HG03066 (cell line): Measurements from ENCODE around the gene CRNKL1.
A peak's percentile ranks its signal among the peaks of the same experiment; 100 is the strongest.

Source experiments
- ATAC-seq: cut with Tn5 transposase; IDR thresholded peaks from one replicate; pipeline ENCODE4 v1.9.1; 2021; ENCODE audit warnings: low read depth; ENCODE audit not compliant: unreplicated experiment

Gene CRNKL1

DNA sequence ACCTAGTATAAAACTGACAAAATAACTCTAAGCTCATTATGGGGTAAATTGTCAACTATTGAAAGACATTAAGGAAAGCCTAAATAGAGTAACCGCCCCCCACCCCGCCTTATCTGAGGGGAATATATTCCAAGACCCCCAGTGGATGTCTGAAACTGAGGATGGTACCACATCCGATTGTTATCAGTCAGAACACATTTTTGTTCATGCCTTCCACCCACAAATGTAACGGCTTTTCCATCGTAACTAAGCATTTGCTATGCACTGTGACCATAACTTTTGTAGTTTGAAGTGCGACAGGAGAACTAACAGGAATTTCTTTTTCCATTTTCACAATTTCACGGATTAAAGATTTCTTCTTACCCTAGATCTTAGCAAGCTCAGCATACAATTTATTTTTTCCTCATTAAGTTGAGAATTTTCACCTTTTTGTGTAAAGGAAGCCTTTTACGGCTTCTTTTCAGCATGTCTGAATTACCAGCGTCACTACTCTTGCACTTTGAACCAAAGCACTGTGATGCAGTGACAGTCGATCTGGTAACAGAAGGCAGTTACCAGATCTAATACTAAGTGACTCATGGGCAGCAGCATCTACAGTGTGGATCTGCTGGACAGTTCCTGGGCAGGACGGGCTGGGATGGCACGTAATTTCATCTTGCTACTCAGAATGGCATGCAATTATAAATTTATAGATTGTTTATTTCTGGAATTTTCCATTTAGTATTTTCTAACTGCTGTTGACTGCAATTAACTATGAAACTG is 11.9 kb upstream of the CRNKL1 start:
- ATAC-seq, result no peak

DNA sequence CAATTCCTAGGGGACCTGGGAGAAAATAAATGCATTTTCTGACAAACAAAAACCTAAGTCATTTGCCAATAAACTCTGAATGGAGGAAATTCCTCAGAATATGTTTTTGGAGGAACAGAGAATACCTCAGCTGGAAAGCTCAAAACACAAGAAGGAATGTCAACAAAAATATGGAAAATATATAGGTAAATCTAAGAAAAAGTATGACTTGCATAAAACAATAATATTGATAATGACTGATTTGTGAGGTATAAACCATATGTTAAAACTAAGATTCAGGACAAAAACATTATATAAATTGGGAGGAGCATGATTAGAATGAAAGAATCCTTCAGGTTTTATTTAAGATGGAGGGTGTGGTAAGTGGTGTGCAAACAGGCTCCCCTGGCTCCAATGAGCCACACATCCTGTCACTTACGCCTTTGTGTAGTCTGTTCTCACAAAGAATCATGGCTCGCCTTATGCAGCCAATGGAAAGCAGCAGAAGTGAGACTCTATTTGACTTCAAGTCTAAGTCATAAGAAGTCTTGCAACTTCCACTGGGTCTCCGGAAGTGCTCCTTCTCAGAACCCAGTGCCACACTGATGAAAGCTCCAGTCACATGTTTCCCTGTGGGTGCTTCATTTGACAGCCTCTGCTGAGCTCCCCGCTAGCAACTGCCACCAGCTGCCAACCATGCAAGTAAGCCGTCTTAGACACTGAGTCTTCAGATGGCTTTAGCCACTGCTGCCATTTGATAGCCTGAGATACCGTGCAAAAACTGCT is 8.2 kb upstream of the CRNKL1 start:
- ATAC-seq, result no peak

DNA sequence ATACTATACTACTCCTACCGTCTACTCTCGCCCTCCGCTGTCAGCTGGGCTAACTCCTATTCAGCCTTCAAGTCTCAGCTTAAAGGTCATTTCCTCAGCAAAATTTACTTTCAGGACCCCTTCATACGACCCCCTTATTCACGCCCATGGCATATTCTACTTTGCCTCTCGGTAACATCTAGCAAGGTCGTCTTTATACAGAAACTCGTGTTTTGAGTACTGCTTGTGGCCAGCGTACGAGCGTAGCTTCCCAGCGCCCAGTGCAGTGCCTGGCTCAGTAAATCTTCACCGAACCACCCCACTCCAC is 546 bp downstream of the CRNKL1 start:
- no peak for ATAC-seq

DNA sequence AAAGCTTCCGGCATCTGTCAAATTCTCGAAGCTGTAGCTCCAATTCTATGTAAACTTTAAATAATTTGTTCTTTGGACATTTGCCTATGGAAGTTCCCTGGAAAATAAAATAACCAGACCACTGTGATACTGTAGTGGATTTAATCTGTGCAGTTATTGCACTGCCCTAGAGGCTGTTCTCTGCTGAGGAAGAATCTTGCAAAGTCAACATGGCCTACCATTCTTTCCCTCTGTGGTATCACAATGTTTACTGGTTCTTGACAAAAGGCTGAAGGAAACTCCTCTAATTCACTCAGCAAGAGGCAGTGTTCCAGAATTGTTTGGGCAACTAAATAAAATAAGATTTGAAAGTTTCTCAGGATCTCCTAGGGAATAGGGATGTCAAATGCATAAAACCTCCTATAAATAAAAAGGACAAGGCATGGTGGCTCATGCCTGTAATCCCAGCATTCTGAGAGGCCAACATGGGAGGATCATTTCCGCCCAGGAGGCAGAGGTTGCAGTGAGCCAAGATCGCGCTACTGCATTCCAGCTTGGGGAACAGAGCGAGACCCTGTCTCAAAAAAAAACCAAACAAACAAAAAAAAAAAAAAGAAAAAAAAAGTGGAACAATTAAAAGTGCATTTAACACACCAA is 12.4 kb downstream of the CRNKL1 start:
- no peak for ATAC-seq

DNA sequence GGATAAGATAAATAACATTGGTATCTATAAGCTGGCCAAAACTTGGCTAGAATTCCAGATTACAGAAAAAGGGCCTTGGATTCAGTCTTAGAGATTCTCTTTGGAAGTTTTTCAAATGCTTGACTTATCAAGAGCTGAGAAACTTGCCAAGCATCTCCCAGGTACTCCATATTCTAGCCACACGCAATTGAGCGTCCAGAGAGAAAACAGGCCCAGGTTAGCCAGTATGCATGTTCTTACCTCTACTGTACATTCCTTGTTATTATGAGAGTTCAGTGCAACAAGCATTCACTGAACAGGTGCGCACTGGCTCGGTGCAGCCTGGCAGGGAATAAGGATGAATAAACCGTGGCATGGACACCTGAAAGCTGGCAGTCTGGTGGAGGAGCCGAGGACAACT is 13.7 kb downstream of the CRNKL1 start:
- ATAC-seq, result no peak

DNA sequence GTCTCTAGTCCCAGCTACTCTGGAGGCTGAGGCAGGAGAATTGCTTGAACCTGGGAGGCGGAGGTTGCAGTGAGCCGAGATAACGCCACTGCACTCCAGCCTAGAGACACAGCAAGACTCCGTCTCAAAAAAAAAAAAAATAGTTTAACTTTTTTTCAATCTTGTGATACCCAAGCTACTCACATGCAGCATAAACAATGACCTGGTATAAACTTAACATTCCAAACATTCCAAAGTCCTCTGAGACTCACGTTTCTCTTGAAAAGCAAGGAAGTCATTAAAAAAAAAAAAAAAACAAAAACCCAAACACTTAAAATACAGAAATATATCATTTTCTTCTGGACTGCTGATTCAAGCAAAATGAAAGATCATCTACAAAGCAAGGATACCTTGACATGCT is 14.3 kb downstream of the CRNKL1 start:
- ATAC-seq, result no peak

DNA sequence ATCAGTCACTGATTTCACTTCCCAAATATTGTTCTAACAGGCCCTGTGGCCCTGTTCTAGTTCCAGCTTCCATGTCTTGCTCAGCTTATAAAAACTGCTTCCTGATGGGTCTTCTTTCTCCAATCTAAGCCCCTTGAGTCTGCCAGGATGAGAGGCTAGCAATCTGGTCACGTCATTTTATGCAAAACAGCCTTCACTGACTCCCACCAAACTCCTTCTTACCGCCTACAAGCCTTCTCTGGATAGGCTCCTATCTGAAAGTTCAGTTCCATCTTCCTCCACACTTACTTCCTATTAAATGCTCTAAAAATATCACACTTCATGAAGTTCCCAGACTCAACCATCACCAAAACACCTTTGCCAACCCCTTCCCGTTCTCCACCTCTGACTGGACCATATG is 15.5 kb downstream of the CRNKL1 start:
- no peak for ATAC-seq

DNA sequence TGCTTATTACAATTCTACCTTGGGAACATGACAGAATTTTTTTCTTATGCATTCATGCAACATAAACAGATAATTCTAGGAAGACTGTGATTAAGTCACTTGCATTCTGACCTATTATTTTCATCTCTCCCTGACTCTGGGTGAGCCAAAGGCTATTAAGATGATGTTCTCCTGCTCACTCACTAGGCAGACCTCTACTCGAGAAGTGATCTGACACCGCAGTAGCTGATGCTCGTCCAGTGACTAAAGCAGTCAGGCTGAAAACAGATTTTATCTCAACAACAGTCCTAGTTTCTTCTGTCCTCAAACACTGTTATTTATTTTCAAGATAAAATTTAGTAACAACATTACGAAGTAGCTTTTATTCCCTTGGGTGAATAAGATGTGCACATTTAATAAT is 17.8 kb downstream of the CRNKL1 start:
- ATAC-seq, result no peak

DNA sequence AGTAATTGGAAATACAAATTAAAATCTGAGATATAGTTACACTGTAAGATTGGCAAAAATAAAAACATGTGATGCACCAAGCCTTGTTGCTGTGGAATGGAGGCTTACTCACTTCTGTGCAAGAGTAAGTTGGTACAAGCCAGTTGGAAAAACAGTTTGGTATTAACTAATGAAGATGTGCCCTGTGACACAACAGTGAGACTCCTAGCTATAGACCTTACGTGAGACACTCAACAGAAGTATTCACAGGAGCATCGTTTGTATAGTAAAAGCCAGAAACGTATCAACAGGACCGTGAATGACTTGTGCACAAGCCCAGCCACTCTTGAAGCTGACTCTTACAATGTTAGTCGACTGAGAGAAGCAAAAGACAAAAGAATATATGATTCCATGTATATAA is 20.5 kb downstream of the CRNKL1 start:
- no peak for ATAC-seq

DNA sequence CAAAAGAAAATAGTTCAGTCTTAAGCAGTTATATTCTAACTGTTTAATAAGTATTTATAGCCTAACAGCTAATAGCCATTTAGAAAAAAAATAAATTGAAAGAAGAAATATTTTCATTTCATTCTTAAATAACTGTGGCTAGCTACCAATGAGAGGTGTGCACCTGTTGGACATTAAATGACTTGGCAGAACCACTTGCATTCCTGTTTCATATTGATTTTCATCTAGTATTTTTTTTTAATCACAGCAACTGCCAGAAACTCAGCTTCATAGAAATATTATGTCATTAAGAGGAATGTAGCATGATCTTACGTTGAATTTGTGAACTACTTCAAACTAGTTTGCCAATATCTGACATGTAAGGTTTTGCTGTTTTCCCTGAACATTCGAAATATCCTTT is 25.0 kb downstream of the CRNKL1 start:
- ATAC-seq, result no peak

DNA sequence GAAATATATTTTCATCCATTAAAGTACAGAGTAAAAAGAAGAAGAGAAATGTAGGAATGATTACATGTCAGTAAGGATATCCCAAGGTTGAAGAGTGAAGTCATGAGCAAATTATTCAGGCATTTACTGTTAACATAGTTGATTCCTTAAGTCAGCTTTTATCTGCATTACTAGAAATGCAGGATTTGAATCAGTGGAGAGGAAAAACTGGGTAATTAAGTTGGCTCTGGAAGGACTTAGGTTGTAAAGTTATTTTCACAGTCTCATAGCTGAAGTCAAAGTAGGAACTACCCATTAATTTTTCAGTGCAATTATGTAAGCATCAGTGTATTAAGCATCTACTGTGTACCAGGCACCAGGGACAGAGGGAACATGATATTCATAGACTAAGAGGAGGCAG is 27.3 kb downstream of the CRNKL1 start:
- no peak for ATAC-seq

DNA sequence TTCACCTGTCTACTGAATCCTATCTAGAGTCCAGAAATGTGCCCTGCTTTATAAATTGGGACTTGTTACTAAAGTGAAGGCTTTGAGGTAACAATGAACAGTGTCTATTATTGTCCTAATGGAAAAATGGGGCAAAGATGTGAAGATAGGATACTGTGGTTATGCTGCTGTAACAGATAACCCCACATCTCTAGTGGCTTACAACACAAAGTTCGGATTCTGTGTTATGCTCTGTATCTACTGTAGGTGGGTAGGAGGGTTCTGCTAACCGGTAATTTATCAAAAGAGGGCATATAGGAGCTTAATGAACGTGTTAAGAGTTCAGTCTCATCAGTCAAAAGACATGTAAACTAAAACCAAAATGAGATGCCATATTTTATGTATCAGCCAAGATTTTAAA is 28.9 kb downstream of the CRNKL1 start:
- no peak for ATAC-seq

DNA sequence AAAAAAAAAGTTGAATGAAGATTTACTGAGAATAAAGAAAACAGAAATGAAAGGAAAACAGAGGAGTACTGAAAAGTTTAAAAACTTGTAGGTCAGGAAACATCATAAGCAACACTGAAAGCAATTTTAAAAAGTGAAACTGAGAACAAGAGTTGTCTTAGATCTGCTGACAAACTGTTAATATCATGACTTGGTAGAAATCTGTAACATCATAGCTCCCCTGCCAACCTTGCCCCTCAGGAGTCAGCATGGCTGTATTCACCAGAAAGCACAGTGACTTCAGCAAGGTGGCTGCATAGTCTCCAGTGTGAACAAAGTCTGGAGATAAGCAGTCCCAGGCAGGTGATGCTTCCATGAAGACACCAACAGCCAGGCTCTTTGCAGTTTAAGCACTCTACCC is 29.8 kb downstream of the CRNKL1 start:
- ATAC-seq, result peak; percentile 58

DNA sequence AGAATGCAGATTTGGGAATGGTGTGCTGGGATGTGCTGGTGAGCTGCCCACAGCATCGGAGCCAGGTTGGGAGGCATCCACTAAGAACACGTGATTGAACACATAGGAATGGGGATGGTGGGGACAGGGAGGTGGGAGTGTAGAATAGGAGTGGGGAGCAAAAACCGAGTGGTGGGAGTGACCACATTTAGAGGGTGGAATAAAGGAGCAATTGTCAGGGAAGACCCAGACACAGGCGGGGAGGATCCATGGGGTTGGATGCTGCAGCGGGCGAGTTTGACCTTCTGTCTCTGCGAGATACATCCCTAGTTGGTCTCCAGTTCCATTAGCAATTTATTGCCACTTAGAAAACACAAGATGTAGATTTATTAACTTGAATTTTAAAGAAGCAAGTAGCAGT is 30.4 kb downstream of the CRNKL1 start:
- no peak for ATAC-seq

DNA sequence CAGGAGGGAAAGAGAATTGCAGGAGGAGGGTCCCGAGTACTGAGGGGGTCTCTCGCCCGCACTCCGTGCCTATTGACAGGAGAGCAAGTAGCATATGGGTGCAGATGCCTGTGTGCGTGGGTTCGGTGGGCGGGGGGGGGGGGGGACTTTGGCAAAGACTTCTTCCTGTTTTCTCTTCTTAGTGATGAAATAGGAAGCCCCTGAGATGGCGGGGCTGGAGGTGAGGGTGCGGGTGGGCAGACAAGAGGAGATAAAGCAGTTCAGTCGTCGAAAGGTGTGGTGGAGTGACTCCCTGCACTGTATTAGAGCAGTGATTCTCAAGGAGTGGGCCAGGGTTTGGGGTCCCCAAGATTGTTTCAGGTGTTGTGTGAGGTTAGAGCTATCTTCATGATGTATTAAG is 31.4 kb downstream of the CRNKL1 start:
- ATAC-seq, result no peak

DNA sequence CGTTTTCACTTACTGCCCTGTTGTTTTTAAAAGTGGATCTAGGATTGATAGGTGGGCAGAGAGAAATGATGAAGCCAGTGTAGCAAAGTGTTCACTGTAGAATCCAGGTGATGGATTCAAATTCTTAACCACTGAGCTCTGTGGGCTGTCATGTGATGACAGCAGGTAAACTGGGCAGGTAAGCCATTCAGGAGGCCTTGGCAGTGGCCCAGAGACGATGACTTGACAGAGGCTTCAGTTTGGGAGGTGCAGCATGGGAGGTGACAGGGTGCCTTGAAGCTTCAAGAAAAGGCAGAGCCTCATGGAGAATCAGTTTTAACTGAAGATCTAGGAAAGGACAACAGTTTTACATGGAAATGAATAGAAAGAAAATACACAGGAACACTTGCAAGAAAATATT is 33.1 kb downstream of the CRNKL1 start:
- no peak for ATAC-seq

DNA sequence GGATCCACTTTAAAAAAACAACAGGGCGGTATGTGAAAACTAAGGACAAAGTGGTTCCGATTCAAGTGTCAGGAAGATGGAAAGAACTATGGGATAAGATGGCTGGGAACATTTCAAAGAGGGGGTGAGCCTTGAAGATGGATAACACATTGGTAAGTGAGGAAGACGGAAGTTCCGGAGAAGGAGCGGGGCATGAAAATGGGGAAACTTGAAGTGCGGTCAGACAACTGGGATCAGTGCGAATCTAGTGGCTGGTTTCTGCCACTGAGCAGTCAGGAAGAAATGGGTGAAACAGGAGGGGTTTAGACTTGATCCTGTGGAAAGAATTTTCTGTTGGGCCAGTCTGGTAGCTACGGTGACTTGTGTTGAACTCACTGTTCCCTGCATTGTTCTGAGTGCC is 33.9 kb downstream of the CRNKL1 start:
- ATAC-seq, result no peak

DNA sequence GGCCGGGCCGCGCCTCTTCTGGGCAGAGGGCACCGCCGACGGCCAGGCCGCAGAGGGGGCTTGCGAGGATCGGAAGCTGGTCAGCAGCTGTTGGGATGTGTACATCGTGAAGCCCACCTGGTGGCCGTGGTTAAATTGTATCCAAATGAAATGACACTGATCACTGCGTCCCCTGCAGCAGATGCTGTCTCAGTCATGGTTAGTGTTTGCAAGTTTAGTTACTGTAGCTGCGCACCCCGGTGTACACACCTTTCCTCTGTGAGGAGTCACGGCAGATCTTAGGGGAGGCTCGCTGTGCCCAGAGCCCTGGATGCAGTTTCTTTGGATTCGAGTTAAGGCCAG is 34.5 kb downstream of the CRNKL1 start:
- ATAC-seq, result peak; percentile 8

DNA sequence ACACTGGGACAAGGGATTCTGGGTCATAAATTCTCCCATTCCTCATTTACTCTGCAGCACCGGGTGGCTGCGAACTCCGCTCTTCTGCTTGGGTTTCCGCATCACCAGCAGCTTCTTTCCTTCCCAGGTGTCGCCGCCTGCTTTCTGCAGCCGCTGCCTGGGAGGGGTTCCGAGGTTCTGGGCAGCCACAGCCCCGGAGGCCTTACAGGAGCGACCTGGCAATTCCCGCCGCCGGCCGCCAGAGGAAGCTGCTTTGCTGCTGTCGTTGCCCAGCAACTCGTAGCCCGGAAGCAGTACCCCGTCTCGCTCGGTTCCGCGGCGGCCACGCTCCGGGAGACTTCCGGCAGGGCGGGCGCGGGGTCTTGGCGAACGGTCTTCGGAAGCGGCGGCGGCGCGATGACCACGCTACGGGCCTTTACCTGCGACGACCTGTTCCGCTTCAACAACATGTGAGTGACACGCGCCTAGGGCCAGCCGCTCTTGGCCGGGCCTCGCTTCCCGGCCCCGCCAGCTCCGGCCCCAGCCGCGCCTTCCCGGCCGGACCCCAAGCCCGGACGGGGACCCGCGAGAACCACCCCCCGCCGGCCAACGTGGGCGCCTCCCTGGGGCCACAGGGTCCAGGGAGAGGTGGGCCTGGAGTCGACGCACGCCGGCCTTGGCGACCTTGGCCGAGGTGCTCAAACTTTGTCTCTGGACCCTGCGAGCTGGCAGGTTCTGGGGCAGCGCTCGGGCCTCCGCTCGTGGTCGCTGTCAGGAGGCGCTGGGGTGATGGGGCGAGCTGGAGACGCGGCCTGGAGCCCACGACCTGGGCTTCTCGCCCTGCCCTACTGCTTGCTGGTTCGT is 35.0 kb downstream of the CRNKL1 start, which contains the start of gene NAA20:
Gene NAA20, plus strand, starts transcription at position 362 of the 843 bp plus-strand sequence. Its CDS starts 35 bp downstream, at position 397.
- ATAC-seq, result peak; percentile 99

DNA sequence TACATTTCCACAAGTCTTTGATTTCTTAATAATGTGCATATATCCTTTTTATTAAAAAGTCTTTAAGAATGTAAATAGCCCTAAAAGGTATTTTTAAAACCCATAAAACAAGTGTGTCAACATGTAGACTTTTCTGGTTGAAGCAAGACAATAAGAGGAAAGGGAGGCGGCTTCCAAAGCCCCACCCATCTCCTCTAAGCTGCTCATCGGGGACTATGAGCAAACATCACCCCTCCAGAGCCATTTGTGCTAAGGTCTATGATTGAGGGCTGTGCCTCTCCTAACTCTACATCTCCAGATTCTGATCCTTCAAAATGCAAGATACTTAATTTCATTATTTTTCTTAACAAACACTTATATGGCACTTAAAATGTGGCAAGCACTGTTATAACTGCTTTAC is 37.6 kb downstream of the CRNKL1 start:
- no peak for ATAC-seq

DNA sequence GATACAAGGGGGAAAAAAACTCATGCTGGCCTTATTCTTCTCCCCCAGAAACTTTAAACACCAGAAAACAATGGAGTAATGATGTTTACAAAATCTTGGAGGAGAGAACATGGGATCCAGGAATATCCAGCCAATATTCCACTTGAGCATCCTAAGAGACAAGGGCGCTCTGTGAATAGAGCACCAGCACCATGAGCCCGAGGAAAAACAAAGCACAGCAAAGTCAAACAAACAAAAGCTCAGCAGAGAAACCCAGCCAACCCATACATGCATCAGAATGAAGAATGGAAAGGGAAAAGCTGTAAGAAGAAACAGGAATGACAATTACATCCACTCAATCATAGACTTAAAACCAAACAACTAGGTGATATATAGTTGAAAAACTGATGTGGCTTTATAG is 39.7 kb downstream of the CRNKL1 start:
- ATAC-seq, result no peak
